Stimulated activated CD8-positive, alpha-beta memory T cell treated with anti-CD3 and anti-CD28 coated beads, Interleukin-4, amount 100 ng/mL, for 48 hours (primary cell): ENCODE results near the gene CPD.

Source experiments
- DNase-seq: peaks from one replicate; pipeline ENCODE4 v3.0.0-alpha.2; 2020

The CPD gene

DNA sequence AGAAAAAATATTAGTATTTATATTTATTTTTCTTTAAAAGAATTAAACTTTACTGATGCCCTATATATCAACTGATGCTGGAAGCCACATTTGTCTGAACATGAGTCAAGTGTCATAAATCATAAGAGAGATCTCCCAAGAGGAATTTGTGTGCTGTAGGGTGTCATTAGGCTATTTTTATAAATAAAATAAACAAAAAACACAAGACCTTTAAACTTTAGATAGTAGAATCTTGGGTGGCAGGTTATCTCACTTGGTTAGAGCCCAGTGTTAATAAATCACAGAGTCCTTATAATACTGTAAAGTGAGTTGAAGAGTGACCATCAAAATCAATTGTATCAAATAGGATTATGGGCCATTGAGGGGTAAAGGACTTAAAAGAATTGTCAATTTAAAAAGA lies 21.3 kb upstream of the CPD start:
- DNase-seq, result no peak

GRCh38 chr17:30358055-30358760 lies 20.5 kb upstream of the CPD start:
- no peak for DNase-seq

DNA sequence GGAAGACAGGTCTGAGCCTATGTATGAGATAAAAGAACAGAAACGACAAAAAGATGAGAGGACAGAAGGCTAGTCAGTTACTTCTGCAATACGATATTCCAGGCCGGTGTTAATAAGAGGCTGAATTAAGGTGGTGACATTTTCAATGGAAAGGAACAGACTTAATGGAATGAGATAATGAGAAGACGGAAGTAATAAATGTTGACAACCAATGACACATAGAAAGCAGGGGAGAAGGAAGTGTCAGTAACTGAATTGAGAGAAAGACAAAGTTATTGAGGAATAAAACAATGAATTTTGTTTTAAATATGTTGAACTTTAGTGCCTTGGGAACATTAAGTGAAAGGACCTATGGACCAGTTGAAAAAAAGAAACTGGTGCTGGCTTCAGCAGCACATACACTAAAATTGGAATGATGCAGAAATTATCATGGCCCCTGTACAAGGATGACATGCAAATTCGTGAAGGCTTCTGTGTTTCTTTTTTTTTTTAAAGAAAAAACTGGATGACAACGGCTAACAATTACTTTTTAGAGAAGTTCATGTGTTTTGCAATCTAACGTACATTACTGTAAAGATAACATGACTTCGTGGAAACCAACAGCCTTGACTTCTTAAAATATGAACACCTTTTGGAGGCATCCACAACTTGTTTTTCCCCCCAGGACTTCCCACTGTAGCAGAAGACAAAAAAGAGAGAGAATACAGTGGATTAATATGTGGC lies 18.5 kb upstream of the CPD start:
- no peak for DNase-seq

DNA sequence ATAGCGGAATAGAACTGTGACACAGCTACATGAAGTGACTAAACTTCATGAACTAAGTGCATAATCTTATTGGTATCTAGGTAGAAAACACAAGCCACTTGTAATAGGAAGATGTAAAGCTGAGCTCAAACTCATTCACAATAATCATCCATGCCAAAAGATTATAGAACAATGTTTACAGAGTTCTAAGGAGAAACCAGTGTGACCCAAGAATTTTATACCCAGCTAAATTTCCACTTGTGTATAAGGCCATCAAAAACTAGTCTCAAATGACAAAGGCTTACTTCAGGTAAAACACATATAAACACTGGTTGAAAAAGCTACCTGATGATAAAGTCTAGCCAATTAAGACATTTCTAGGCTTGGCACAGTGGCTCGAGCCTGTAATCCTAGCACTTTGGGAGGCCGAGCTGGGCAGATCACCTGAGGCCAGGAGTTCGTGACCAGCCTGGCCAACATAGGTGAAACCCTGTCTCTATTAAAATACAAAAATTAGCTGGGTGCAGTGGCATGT lies 16.9 kb upstream of the CPD start:
- no peak for DNase-seq

- DNase-seq, result peak; percentile 83
Observed at GRCh38 chr17:30363715-30364202, 15.0 kb upstream of the CPD start.

DNA sequence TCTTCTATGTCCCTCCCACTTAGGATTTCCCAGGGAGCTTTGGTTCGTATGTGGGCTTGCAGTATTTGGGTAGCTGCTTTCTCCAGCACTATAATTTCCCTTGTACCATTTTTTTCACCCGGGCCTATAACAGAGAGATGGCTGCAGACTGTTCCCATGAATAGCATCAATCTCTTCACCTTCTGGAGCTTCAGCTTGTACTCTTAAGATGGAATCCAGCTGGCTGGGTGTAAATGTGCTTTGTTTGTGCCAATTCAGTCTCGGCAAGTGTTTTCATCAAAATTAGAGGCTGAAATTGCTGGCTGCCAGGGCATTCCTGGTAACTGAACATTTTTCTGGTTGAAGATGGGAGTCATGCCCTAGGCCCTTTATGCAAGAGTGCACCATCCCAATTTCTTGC lies 12.2 kb upstream of the CPD start:
- no peak for DNase-seq

GRCh38 chr17:30368912-30369720 lies 9.6 kb upstream of the CPD start:
- no peak for DNase-seq

DNA sequence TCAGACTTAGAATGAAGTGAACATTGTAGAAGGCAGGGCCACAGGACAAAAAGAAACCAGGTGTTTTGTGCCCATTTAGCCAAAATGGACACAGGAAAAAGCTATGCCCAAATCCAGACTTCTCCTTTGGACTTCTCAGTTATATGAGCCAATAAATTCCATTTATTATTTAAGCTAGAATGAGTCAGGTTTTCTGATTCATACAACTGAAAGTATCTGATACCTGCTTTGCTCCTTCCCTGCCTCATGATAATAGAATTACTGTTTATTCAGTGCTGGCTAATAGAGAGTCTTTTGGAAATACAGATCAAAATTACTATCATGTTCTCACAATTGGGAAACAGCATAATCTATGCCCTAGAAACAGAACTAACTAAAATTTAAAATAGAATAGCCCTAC lies 8.7 kb upstream of the CPD start:
- DNase-seq, result no peak

DNA sequence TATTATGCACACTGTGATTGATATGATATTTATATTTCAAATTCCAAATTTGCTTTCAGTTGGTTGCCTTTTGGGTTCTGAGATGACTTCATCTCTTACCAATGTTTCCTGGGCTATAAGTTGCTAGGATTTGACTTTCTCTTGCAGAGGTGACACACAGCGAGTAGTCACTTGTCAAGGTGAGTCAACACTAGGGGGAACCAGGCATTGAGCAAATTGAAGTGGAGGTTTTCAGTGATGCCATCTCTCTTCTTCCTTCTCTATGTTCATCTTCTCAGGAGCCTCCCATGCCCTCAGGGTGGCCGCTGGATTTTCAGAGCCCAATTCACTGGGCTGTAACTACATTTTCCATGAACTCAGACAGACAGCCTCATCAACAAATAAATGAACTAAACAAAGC lies 6.0 kb upstream of the CPD start:
- no peak for DNase-seq

DNA sequence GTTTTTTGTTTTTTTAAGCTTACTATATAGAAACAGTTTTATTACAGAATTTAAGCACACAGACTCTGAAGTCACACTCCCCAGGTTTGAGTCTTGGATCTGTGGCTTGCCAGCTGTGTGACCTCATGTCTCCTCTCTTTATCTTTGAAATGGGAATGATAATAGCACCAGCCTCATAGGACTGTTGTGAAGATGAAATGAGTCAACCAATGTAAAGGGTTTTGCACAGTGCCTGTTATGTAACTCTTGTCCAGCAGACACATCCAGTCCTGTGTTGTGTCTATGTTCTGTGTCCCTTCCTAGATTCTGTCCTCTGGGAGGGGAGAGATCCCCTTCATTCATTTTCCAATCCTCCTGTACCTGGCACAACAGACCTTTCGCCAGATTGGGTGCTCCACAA lies 3.1 kb upstream of the CPD start:
- DNase-seq, result no peak

DNA sequence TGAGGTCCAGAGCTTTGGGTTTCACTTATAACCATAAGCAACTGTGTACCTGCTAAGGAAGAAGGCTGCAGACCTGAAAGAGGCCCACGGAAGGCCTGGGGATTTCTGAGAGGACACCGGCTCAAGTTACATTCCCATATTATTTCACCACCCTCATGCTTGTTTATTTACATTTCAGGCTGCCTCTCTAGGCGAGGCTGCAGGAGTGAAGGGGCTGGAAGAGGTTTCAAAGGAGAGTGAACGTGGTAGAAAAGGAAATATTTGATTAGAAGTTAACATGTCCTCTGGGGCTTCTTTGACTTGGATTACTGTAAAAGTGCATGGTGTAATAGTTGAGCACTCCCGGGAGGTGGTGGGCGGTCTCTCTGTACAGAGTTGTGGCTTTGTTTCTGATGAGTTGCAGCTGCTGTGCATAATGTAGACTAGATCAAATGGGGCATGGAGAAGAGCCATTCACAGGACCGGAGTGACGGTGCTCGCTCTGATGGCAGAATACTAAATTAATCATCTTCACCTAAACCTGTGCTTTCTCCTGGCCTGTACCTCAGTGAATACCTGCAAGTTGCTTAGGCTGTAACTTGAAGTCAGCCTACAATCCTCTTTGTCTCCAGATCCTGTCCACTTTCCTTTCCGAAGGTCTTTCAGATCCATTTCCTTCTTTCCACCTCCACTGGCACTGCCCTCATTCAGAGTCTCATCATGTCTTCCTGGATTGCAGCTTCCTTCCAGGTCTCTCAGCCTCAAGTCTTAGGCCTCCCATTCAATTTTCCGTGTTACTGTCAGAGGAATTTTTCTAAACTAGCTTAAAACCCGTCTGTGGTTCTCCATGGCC lies 1.9 kb upstream of the CPD start:
- DNase-seq, result peak; percentile 74

DNA sequence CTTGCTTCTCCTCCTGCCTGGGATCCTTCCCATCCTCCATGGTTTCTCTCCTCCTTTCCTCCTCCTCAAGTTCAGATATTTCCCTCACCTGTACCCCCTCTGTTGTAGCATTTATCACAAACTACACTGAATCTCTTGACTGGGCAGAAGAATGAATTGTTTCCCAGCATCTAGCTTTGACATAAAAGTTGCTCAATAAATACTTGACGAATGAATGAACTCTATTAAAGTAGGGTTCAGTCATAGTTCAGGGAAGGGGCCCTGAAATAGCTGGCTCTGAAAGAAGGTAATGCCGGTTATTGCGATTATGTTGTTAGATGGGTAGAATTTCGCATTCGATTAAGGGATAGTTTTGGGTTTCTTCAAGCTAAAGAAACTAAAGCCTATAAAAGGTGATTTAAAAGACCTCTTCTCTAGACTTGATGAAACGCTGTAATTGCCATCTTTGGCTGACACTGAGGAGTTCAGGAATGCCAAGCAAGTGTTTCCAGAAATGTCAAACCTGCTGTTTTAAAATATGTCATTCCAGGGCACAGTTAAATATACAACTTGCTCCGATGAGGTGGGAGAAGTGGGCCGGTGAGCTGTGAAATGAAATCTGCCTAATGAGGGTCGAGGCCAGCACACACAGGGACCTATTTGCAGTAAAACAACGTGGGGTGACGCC lies 1.0 kb upstream of the CPD start:
- no peak for DNase-seq

GRCh38 chr17:30378241-30378824 lies 394 bp upstream of the CPD start:
- peak; percentile 71 for DNase-seq

DNA sequence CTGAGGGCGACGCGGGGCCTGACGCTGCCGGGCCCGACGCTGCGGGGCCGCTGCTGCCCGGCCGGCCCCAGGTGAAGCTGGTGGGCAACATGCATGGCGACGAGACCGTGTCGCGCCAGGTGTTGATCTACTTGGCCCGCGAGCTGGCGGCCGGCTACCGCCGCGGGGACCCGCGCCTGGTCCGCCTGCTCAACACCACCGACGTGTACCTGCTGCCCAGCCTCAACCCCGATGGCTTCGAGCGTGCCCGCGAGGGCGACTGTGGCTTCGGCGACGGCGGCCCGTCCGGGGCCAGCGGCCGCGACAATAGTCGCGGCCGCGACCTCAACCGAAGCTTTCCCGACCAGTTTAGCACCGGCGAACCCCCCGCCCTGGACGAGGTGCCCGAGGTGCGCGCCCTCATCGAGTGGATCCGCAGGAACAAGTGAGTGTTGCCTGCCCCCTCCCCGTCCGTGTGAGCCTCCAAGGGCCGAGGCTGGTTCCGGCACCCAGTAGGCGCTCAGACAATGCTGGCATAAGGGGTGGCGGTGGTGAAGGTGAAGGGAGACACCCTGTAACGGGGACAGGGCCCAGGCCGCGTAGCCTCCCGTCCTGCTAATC lies 676 bp downstream of the CPD start:
- DNase-seq, result peak; percentile 48

DNA sequence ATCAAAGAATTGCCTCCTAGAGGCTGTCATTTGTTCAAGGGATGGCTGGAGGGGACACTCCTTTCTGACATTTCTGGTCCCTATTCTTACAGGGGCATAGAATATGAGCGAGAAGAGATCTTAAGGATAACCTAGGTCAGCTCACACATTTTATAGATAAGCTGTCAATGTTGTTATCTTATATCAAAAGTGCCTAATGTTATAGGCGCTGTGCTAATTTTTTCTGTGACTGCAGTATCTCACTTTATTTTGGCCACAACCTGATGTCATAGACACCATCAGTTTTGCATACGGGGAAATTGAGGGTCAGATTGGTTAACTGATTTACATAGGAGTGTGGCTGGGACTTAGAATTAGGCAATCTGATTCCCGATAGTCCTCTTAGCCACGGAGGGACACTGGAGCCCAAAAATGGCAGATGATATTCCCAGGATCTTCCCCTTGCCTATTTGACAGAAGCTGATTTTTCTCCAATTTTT lies 1.2 kb downstream of the CPD start:
- no peak for DNase-seq

DNA sequence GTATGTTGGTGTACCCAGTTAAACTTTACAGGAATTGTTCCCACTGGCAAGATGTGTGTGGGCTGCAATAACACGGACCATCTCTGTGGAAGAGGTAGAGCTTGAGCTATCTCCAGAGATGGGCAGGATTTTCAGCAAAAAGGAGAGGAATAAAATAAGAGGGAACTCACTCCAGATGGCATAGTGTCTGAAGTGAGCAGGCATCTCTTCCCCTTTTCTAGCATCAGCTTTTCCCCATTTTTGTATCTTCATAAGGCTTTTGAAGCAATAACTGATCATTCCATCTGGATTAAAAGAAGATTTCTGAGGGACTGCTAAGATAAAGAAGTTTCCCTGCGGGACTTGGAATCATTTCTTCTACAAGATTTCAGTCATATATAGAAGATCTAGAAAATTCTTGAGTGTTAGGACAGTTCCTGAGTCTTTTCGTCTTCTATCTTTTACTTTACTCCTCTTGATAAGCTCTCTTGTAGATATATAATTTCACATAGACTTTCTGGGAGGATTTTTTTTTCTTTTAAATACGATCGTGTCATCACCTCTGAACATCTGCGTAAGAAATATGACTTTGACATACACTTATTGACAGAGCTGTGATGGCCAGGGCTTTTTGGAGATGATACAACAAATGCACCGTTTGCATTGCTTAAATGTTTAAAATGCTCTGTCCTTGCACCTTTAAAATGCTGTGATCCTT lies 2.1 kb downstream of the CPD start:
- no peak for DNase-seq

GRCh38 chr17:30381340-30381659 lies 2.6 kb downstream of the CPD start:
- no peak for DNase-seq

- no peak for DNase-seq
Observed at GRCh38 chr17:30382345-30382744, 3.6 kb downstream of the CPD start.

GRCh38 chr17:30388321-30389179 lies 9.8 kb downstream of the CPD start:
- no peak for DNase-seq
